Spleen (tissue), 7 donors: Measurements from ENCODE around the gene ACLY.
A peak's percentile ranks its signal among the peaks of the same experiment; 100 is the strongest.

ENCODE experiments used
- POLR2AphosphoS5 ChIP-seq, 3 donors: sonication (generic); formaldehyde crosslinking; IDR thresholded peaks; one replicate each; pipeline ENCODE4 v1.5.1; 2017; ENCODE audit warnings: antibody characterized with exemption in 3 of 3
- TF ChIP-seq, protein P1 (sequence below), 11 experiments: fragments of 200-600 bp in 7 of 11; fragments of 450-650 bp in 4 of 11; sonication (generic) in 4 of 11; IDR thresholded peaks in 8 of 11; conservative IDR thresholded peaks in 3 of 11; 1 replicate in 7 of 11; 2 replicates in 4 of 11; pipeline versions ENCODE4 v1.4.0 to v1.8.0; 2016 to 2021; ENCODE audit warnings: antibody characterized with exemption in 11 of 11, inconsistent platforms in 4 of 11, mild to moderate bottlenecking in 1 of 11
- donor health status: DM: no; HTN: no; CAD: no; lungs with moderate emphysema.
- donor health status: DM: no; HTN: no; CAD: no.
- donor health status: DM: no; HTN: no; CAD: no.

DNA sequence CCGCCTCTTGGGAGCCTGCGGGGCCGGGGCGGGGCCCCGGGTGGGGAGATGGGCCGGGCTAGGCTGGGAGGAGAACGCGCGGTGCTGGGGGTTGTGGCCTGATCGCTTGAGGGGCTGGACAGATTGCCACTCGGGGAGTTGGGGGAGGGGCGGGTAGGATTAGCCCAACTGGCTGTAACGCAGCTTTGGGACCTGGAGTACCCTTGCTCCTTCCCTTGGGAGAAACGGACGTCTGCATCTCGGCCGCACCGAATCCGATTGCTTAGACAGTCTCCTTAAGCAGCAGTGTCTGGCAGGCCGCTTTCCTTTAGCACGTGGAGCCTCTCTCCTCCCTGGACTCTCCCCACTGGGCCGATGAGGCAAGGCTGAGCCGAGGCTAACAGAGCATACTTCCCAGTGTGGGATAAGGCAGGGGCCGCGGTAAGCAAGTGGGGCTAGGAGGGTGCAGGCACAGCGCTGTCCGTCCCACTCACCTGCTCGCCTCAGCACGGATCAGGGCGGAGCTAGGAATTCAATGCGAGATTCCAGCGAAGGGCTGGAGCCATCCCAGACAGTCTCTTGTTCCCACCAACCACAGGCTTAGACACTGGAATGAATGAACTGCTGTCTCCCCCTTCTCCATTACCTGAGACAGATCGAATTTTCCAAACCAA is 540 bp upstream of the ACLY start:
- TF ChIP-seq, protein P1, sequence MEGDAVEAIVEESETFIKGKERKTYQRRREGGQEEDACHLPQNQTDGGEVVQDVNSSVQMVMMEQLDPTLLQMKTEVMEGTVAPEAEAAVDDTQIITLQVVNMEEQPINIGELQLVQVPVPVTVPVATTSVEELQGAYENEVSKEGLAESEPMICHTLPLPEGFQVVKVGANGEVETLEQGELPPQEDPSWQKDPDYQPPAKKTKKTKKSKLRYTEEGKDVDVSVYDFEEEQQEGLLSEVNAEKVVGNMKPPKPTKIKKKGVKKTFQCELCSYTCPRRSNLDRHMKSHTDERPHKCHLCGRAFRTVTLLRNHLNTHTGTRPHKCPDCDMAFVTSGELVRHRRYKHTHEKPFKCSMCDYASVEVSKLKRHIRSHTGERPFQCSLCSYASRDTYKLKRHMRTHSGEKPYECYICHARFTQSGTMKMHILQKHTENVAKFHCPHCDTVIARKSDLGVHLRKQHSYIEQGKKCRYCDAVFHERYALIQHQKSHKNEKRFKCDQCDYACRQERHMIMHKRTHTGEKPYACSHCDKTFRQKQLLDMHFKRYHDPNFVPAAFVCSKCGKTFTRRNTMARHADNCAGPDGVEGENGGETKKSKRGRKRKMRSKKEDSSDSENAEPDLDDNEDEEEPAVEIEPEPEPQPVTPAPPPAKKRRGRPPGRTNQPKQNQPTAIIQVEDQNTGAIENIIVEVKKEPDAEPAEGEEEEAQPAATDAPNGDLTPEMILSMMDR (IDR thresholded peaks at IDR 0.05 in 8 of 11, conservative IDR thresholded peaks at IDR 0.05 in 3 of 11): peak in 2 of 11 experiments; percentile 1 to 2
- TF ChIP-seq POLR2AphosphoS5 (IDR thresholded peaks at IDR 0.05): no peak
